Duodenal mucosa (tissue), 2 donors: ENCODE results near the gene EYA3.
"Not testable (repeated sequence)": the region's sequence is repeated elsewhere in the genome, so short reads cannot be mapped to it uniquely, and the experiment has no call there.

ENCODE experiments used
- H3K27ac ChIP-seq: one replicate; pipeline ENCODE4 v1.7.0; 2013; ENCODE audit warnings: low read depth, low read length
- H3K27me3 ChIP-seq, 2 donors: one replicate each; pipeline ENCODE4 v1.7.0; 2013; ENCODE audit warnings: low read length in 2 of 2, control low read depth in 1 of 2; ENCODE audit not compliant: insufficient read depth in 2 of 2, control insufficient read depth in 1 of 2
- H3K36me3 ChIP-seq, 2 donors: one replicate each; pipeline ENCODE4 v1.7.0; 2013; ENCODE audit warnings: low read length in 2 of 2, control low read depth in 1 of 2; ENCODE audit not compliant: insufficient read depth in 2 of 2, control insufficient read depth in 1 of 2
- H3K4me1 ChIP-seq, 2 donors: one replicate each; pipeline ENCODE4 v1.7.0; 2013; ENCODE audit warnings: low read length in 2 of 2, control low read depth in 1 of 2; ENCODE audit not compliant: insufficient read depth in 2 of 2, control insufficient read depth in 1 of 2
- H3K4me3 ChIP-seq, 2 donors: one replicate each; pipeline ENCODE4 v1.7.0; 2013; ENCODE audit warnings: low read length in 2 of 2, low read depth in 1 of 2
- H3K9ac ChIP-seq, 2 donors: one replicate each; pipeline ENCODE4 v1.7.0; 2013; ENCODE audit warnings: low read length in 2 of 2, low read depth in 1 of 2
- H3K9me3 ChIP-seq, 2 donors: one replicate each; pipeline ENCODE4 v1.7.0; 2013; ENCODE audit warnings: low read length in 2 of 2, control low read depth in 1 of 2; ENCODE audit not compliant: control insufficient read depth in 1 of 2

Gene EYA3

DNA sequence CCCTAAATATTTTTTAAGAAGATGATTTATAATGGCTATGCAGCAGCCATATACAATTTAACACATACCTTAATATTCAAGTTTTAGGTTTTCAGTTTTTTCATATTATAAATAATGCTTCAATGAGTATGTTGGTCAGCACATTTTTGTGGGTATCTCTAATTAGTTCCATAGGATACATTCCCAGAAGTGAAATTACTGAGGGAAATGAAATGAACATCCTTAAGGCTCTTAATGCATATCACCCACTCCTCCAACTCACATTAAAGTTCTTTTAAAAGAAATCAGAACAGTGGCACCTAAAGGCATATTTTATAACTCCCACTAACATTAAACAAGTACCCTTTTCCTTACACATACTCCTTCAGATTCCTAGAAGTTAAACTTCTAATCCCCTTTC lies 56.1 kb downstream of the EYA3 start:
- no peaks in the 10 kb centered on the region for H3K9me3 ChIP-seq
- peaks cover 0 to 9% of the 10 kb centered on the region in 2 donors for H3K36me3 ChIP-seq
- H3K4me1 ChIP-seq: no peaks in the 10 kb centered on the region
- no peak overlapping the region for H3K9ac ChIP-seq
- H3K4me3 ChIP-seq: no peak overlapping the region
- H3K27me3 ChIP-seq: no peaks in the 10 kb centered on the region
- no peak overlapping the region for H3K27ac ChIP-seq

DNA sequence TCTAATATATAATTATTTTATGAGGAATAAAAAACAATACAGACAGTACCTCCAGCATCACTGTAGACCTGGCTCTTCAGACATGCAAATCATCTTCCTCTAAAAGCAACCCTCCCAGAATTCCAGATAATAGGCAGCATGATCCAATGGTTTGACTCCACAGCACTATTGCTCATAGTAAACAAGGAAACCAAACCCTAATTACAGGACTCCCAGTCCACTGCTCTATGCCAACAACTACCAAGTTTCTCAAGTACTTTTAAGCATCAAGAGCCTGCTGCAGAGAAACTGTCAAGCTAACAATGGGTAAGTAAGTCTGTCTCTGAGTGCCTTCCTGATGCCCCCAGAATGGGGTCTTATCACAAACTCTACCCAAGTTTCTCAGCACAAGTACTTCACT lies 57.2 kb downstream of the EYA3 start:
- Histone ChIP-seq H3K4me3 (no peak overlapping the region), H3K27ac (no peak overlapping the region), H3K27me3 (no peaks in the 10 kb centered on the region), H3K9me3 (no peaks in the 10 kb centered on the region), H3K4me1 (no peaks in the 10 kb centered on the region), H3K36me3 (peaks cover 0 to 9% of the 10 kb centered on the region in 2 donors), H3K9ac (no peak overlapping the region)

DNA sequence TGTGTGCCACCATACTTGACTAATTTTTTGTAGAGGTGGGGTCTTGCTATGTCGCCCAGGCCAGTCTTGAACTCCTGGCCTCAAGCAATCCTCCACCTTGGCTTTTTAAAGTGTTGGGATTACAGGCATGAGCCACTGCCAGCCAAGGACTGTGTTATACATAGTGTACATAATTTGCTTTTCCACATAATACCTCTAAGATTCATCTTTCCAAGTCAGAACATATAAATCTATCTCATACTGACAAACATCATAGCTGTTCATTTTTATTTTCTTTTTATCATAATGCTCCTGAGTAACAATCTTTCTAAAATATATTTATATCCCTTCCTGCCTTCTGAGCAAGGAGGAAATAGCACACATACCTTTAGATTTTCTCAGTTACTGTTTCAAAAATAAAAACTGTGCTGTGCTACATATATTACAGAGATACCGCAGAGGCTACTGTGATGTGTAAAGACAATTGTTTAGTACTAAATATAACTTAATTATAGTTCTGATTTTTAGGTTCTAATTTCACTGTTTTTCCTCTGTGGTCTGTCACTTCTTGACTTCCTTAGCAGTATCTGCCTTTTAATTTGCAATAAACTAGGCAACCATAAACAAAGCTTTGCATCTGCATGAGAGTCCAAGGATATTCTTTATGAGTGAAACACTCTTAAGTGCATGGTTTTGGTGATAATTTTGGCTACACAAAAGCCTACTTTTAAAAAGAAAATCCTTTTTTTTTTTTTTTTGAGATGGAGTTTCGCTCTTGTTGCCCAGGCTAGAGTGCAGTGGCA lies 59.3 kb downstream of the EYA3 start:
- Histone ChIP-seq H3K9ac (no peak overlapping the region), H3K27ac (no peak overlapping the region), H3K4me1 (no peaks in the 10 kb centered on the region), H3K4me3 (no peak overlapping the region), H3K27me3 (no peaks in the 10 kb centered on the region), H3K9me3 (no peaks in the 10 kb centered on the region), H3K36me3 (no peaks in the 10 kb centered on the region)

DNA sequence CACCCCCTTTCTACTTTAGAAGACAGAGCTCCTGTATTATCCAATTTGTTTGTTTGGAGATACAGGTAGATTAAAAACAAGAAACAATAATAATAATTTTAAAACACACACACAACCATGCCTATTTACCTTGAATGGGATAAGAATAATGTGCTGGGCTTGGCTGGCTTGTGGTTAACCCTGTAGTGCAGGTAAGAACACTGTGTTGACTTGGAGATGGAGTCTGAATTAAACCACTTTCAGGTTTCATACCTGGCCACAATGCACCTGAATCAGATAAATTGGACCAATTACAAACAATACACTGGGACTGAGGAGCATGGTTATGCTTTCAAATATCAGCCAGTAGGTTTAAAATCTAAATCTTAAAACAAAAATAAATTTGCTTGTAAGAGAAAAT lies 60.8 kb downstream of the EYA3 start:
- H3K9ac ChIP-seq: no peak overlapping the region
- no peak overlapping the region for H3K4me3 ChIP-seq
- H3K36me3 ChIP-seq: no peaks in the 10 kb centered on the region
- no peaks in the 10 kb centered on the region for H3K9me3 ChIP-seq
- no peaks in the 10 kb centered on the region for H3K27me3 ChIP-seq
- H3K27ac ChIP-seq: no peak overlapping the region
- H3K4me1 ChIP-seq: no peaks in the 10 kb centered on the region

DNA sequence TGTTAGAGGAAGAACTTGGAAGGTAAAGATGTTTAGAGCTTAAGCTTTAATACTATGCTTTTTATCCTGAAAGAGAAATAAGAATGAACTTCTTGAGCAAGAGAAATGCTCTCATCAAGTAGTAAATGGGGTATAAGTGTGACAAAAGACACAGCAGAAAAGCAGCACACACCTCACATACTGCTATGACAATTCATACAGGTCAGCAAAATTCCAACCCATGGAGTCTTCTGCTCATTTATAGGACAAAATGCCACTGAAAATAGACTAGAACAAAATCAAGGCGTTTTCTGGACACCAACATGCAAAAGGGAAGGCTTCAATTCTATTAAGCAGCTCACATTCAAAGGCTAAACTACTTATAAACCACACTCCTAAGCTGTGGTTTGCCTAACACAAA lies 61.2 kb downstream of the EYA3 start:
- H3K9me3 ChIP-seq: no peaks in the 10 kb centered on the region
- no peak overlapping the region for H3K9ac ChIP-seq
- no peak overlapping the region for H3K4me3 ChIP-seq
- no peaks in the 10 kb centered on the region for H3K27me3 ChIP-seq
- H3K36me3 ChIP-seq: no peaks in the 10 kb centered on the region
- no peaks in the 10 kb centered on the region for H3K4me1 ChIP-seq
- H3K27ac ChIP-seq: no peak overlapping the region

DNA sequence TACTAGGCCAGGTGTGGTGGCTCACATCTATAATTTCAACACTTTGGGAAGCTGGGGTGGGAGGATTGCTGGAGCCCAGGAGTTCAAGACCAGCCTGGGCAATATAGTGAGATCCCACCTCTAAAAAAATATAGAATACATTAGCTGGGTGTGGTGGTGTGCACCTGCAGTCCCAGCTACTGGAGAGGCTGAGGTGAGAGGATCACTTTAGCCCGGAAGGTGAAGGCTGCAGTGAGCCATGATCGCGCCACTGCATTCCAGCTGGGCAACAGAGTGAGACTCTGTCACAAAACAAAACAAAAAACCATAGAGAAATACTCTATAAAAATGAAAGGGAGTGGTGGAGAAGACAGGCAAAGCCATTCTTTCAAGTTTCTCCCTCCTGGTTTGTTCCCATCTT lies 62.1 kb downstream of the EYA3 start:
- Histone ChIP-seq H3K9ac (no peak overlapping the region), H3K9me3 (no peaks in the 10 kb centered on the region), H3K4me3 (no peak overlapping the region), H3K27me3 (no peaks in the 10 kb centered on the region), H3K4me1 (no peaks in the 10 kb centered on the region), H3K27ac (no peak overlapping the region), H3K36me3 (no peaks in the 10 kb centered on the region)

DNA sequence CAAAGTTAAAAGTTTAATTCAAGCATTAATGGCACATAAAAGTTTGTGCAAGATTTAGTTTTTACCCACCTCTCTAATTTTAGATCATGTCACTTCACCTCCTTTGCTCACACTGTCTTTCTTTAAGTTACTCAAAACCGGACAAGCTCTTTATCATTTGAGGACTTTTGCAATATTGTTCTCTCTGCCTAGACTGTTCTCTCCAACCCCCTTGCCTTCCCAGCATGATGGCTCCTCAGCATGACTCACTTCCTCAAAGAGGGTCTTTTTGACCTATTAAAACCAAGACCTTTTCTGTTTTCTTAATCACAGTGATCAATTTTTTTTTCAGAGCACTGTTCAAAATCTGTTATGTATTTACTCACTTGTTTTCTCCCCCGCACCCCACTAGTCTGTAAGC lies 67.3 kb downstream of the EYA3 start:
- H3K27ac ChIP-seq: no peak overlapping the region
- H3K9ac ChIP-seq: no peak overlapping the region
- no peaks in the 10 kb centered on the region for H3K27me3 ChIP-seq
- no peaks in the 10 kb centered on the region for H3K9me3 ChIP-seq
- H3K4me1 ChIP-seq: peaks cover 0 to 6% of the 10 kb centered on the region in 2 donors
- peaks cover 4 to 6% of the 10 kb centered on the region in 2 donors for H3K36me3 ChIP-seq
- no peak overlapping the region for H3K4me3 ChIP-seq

DNA sequence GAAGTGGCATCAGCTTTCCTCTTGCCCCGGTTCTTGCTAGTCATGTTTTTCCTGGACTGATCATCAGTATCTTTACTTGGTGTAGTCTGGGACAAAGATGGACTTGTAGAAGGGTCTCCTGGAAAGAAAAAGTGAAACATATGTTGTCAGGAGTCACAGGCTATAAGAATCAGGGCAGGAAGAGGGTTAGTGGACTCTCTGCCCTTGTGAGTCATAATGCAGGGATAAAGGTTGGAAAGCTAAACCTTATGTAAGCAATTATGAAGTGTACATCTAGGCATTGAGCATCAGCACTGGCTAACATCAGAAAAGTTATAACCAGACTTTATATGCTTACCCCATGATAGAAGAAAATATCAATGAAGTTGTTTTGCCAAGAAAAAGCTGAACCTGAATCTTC lies 77.4 kb downstream of the EYA3 start:
- no peak overlapping the region for H3K9ac ChIP-seq
- no peaks in the 10 kb centered on the region for H3K27me3 ChIP-seq
- H3K27ac ChIP-seq: no peak overlapping the region
- peaks cover 12 to 39% of the 10 kb centered on the region in 2 donors for H3K36me3 ChIP-seq
- H3K4me3 ChIP-seq: no peak overlapping the region
- peaks cover 0 to 3% of the 10 kb centered on the region in 2 donors for H3K4me1 ChIP-seq
- no peaks in the 10 kb centered on the region for H3K9me3 ChIP-seq

DNA sequence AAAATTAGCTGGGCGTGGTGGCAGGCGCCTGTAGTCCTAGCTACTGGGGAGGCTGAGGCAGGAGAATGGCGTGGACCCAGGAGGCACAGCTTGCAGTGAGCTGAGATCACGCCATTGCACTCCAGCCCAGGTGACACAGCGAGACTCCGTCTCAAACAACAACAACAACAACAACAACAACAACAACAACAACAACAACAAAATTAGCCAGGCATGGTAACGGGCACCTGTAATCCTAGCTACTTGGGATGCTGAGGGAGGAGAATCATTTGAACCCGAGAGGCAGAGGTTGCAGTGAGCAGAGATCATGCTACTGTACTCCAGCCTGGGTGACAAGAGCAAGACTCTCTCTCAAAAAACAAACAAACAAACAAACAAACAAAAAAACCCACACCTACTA lies 85.3 kb downstream of the EYA3 start:
- peaks cover 15 to 44% of the 10 kb centered on the region in 2 donors for H3K36me3 ChIP-seq
- H3K4me1 ChIP-seq: not testable (repeated sequence)

DNA sequence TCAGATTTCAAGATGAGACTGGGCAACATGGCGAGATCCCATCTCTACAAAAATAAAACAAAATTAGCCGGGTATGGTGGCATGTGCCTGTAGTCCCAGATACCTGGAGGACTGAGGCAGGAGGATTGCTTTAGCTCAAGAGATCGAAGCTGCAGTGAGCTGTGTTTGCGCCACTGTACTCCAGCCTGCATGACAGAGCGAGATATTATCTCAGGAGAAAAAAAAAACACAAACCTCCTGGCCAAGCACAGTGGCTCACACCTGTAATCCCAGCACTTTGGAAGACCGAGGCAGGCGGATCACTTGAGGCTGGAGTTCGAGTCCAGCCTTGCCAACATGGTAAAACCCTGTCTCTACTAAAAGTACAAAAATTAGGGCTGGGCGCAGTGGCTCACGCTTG lies 85.8 kb downstream of the EYA3 start:
- H3K27me3 ChIP-seq: no peaks in the 10 kb centered on the region
- H3K9ac ChIP-seq: no peak overlapping the region
- no peaks in the 10 kb centered on the region for H3K9me3 ChIP-seq
- no peaks in the 10 kb centered on the region for H3K4me1 ChIP-seq
- H3K27ac ChIP-seq: no peak overlapping the region
- H3K36me3 ChIP-seq: peaks cover 20 to 50% of the 10 kb centered on the region in 2 donors
- no peak overlapping the region for H3K4me3 ChIP-seq

More for the DNA sequence above, 85.3 kb downstream of the EYA3 start:
- H3K27me3 ChIP-seq, H3K27ac ChIP-seq, H3K4me3 ChIP-seq, H3K9ac ChIP-seq, H3K9me3 ChIP-seq: not testable (repeated sequence)
